HepG2 (cell line): ENCODE results near the gene VCAN. TPM values are rescaled to one million over a fixed set of nuclear protein-coding genes. Genes with fewer than 3 reads are reported as not detected.

Experiments used
- ATAC-seq: fragments of 200-7000 bp; cut with Tn5 transposase; 3 replicates; pipeline ENCODE4 v1.9.1; 2020; ENCODE audit warnings: mild to moderate bottlenecking, moderate library complexity
- BruUV-seq: library from RNA; stranded (reverse); fragments of 400-500 nt; replicated peaks from 2 replicates; lab custom pipeline; 2021; lab: Mats Ljungman, UMichigan
- CTCF ChIA-PET: fragments of 300-600 bp; formaldehyde crosslinking; extraction: SDS; loops from one replicate; lab custom pipeline; 2021; ENCODE audit warnings: low total read pairs, inconsistent platforms, low intra/inter-chr PET ratio; lab: Yijun Ruan, JAX
- POLR2A ChIA-PET: fragments of 350-600 bp; sonication (Branson Sonifier 250); formaldehyde crosslinking; loops from one replicate; lab custom pipeline; 2020; ENCODE audit warnings: antibody characterized with exemption, inconsistent platforms; lab: Yijun Ruan, JAX
- DNase-seq: peaks from one replicate; pipeline ENCODE4 v3.0.0-alpha.2; 2015; ENCODE audit warnings: low spot score
- FAIRE-seq: peaks from 3 replicates; lab custom pipeline; 2011; peaks lifted over from hg19 to GRCh38; lab: Jason Lieb, UNC
- H2AFZ ChIP-seq: one replicate; pipeline ENCODE4 v1.6.1; 2011; ENCODE audit warnings: low read length, inconsistent platforms
- H3K27ac ChIP-seq: fragments of 300-600 bp; 3 replicates; pipeline ENCODE4 v1.8.0; 2011; ENCODE audit warnings: mixed run types, mild to moderate bottlenecking, mixed read lengths, low read length, inconsistent platforms; ENCODE audit not compliant: insufficient read depth; ENCODE audit errors: extremely low read length
- H3K27me3 ChIP-seq, 2 experiments: fragments of 200-600 bp in 1 of 2; 2 replicates in 1 of 2; 3 replicates in 1 of 2; pipeline versions ENCODE4 v1.6.0 to v1.8.0; 2011; ENCODE audit warnings: low read length in 2 of 2, mild to moderate bottlenecking in 2 of 2, moderate library complexity in 2 of 2, inconsistent platforms in 1 of 2; ENCODE audit not compliant: insufficient read depth in 2 of 2, control insufficient read depth in 1 of 2
- H3K36me3 ChIP-seq, 2 experiments: fragments of 200-600 bp in 1 of 2; replicated peaks in 1 of 2; 2 replicates in 1 of 2; 3 replicates in 1 of 2; pipeline versions ENCODE4 v1.5.1 to v1.8.0; 2011; ENCODE audit warnings: low read length in 2 of 2, inconsistent platforms in 1 of 2; ENCODE audit not compliant: insufficient read depth in 2 of 2, control insufficient read depth in 1 of 2
- H3K4me1 ChIP-seq: 2 replicates; pipeline ENCODE4 v1.5.1; 2012; ENCODE audit warnings: low read length, inconsistent platforms; ENCODE audit not compliant: insufficient read depth
- H3K4me2 ChIP-seq: 2 replicates; pipeline ENCODE4 v1.6.0; 2011; ENCODE audit warnings: low read depth, low read length, inconsistent platforms
- H3K4me3 ChIP-seq, 3 experiments: fragments of 200-600 bp in 1 of 3; sonication (generic), shearing (Covaris generic) in 1 of 3; replicated peaks in 1 of 3; 2 replicates each; pipeline ENCODE4 v1.5.1; 2011 to 2016; ENCODE audit warnings: low read length in 3 of 3, inconsistent platforms in 2 of 3, low read depth in 2 of 3, mild to moderate bottlenecking in 2 of 3, control low read depth in 1 of 3, mixed read lengths in 1 of 3; ENCODE audit not compliant: insufficient read depth in 1 of 3
- H3K79me2 ChIP-seq: one replicate; pipeline ENCODE4 v1.6.1; 2011; ENCODE audit warnings: low read length, inconsistent platforms; ENCODE audit not compliant: insufficient read depth
- H3K9ac ChIP-seq: 2 replicates; pipeline ENCODE4 v1.6.0; 2011; ENCODE audit warnings: mild to moderate bottlenecking, low read depth, low read length, inconsistent platforms; ENCODE audit not compliant: insufficient read depth
- H3K9me3 ChIP-seq: 2 replicates; pipeline ENCODE4 v1.5.1; 2012; ENCODE audit warnings: mild to moderate bottlenecking, low read length
- H4K20me1 ChIP-seq: 2 replicates; pipeline ENCODE4 v1.6.0; 2011; ENCODE audit warnings: inconsistent platforms, mild to moderate bottlenecking, low read length, moderate library complexity; ENCODE audit not compliant: insufficient read depth
- KDM2A ChIP-seq: sonication (generic); formaldehyde crosslinking; IDR thresholded peaks from 2 replicates; pipeline ENCODE4 v1.4.0; 2020; ENCODE audit warnings: low read depth, missing genetic modification reagents, borderline replicate concordance
- MED13 ChIP-seq: sonication (generic); formaldehyde crosslinking; IDR thresholded peaks from 2 replicates; pipeline ENCODE4 v1.5.0; 2020; ENCODE audit warnings: missing genetic modification reagents
- PAF1 ChIP-seq: IDR thresholded peaks from 2 replicates; pipeline ENCODE4 v1.6.1; 2016; ENCODE audit warnings: missing genetic modification reagents, missing compliant biosample characterization
- TBX3 ChIP-seq: fragments of 450-650 bp; IDR thresholded peaks from 2 replicates; pipeline ENCODE4 v1.6.1; 2017; ENCODE audit warnings: antibody characterized with exemption, mild to moderate bottlenecking, inconsistent platforms, borderline replicate concordance
- ZBTB8A ChIP-seq: sonication (generic); formaldehyde crosslinking; IDR thresholded peaks from 2 replicates; pipeline ENCODE4 v1.4.0; 2020; ENCODE audit warnings: mild to moderate bottlenecking, low read depth, missing genetic modification reagents, borderline replicate concordance
- ZNF121 ChIP-seq: sonication (generic); formaldehyde crosslinking; IDR thresholded peaks from 2 replicates; pipeline ENCODE4 v1.5.0; 2020; ENCODE audit warnings: mild to moderate bottlenecking, missing genetic modification reagents
- ZNF572 ChIP-seq: sonication (generic); formaldehyde crosslinking; IDR thresholded peaks from 2 replicates; pipeline ENCODE4 v1.5.1; 2020; ENCODE audit warnings: mild to moderate bottlenecking, missing genetic modification reagents
- ZSCAN21 ChIP-seq: sonication (generic); formaldehyde crosslinking; IDR thresholded peaks from 2 replicates; pipeline ENCODE4 v1.8.0; 2022; ENCODE audit warnings: mild to moderate bottlenecking, missing genetic modification reagents, moderate library complexity, borderline replicate concordance
- WGBS: methylation state at CpG from one replicate; pipeline ENCODE4 v1.1.6; 2017; ENCODE audit warnings: low lambda C conversion rate; 5-methylcytosine and 5-hydroxymethylcytosine counted together
- in situ Hi-C: cut with HindIII; loops from 2 replicates; pipeline ENCODE4 v1.10.0; 2017; ENCODE audit warnings: low pct_unique_long_range_greater_than_20kb; ENCODE audit not compliant: extremely low pct_ligation_motif_present
- intact Hi-C: fragments of 100-400 bp; cut with micrococcal nuclease; formaldehyde crosslinking; loops from one replicate; pipeline ENCODE4 v1.10.0; 2022; ENCODE audit not compliant: unreplicated experiment
- polyA plus RNA-seq, 8 experiments: library from polyadenylated mRNA; depleted of rRNA in 3 of 8; stranded (reverse) in 7 of 8; unstranded in 1 of 8; fragments of >200 nt; fragmentation: Illumina TruSeq in 4 of 8; extraction: Trizol in 4 of 8; gene quantifications; 2 replicates each; pipeline versions ENCODE4 v1.2.1 to v1.2.3, GENCODE V29; 2011 to 2016; ENCODE audit warnings: low read depth in 4 of 8, missing spikeins in 1 of 8, mixed read lengths in 1 of 8; ENCODE audit not compliant: insufficient read depth in 1 of 8
- total RNA-seq, 5 experiments: library from RNA; depleted of rRNA; stranded (reverse); fragments of >200 nt; fragmentation: Illumina TruSeq; extraction: Trizol; gene quantifications; 2 replicates each; pipeline ENCODE4 v1.2.3, GENCODE V29; 2016; ENCODE audit warnings: low read depth in 1 of 5
- TF ChIP-seq, protein P1 (sequence below): sonication (generic); formaldehyde crosslinking; IDR thresholded peaks from 2 replicates; pipeline ENCODE4 v1.9.0; 2021; ENCODE audit warnings: missing genetic modification reagents, mild to moderate bottlenecking, borderline replicate concordance
- TF ChIP-seq, protein P2 (sequence below): sonication (generic); formaldehyde crosslinking; IDR thresholded peaks from 2 replicates; pipeline ENCODE4 v1.5.0; 2020; ENCODE audit warnings: mild to moderate bottlenecking, missing genetic modification reagents
- TF ChIP-seq, protein P3 (sequence below): IDR thresholded peaks from 2 replicates; pipeline ENCODE4 v1.6.1; 2016; ENCODE audit warnings: low read depth
- TF ChIP-seq, protein P4 (sequence below): sonication (generic); formaldehyde crosslinking; IDR thresholded peaks from 2 replicates; pipeline ENCODE4 v1.5.0; 2020; ENCODE audit warnings: mild to moderate bottlenecking, missing genetic modification reagents
- TF ChIP-seq, protein P5 (sequence below): sonication (generic); formaldehyde crosslinking; IDR thresholded peaks from 2 replicates; pipeline ENCODE4 v1.5.1; 2020; ENCODE audit warnings: missing genetic modification reagents, mild to moderate bottlenecking, borderline replicate concordance

Gene VCAN
- total and polyA plus RNA-seq, 2 of the 13 experiments (the other 11 are each of a cell fraction or from before 2014, with no cell fraction given) = 1.2 to 3.5 TPM

DNA sequence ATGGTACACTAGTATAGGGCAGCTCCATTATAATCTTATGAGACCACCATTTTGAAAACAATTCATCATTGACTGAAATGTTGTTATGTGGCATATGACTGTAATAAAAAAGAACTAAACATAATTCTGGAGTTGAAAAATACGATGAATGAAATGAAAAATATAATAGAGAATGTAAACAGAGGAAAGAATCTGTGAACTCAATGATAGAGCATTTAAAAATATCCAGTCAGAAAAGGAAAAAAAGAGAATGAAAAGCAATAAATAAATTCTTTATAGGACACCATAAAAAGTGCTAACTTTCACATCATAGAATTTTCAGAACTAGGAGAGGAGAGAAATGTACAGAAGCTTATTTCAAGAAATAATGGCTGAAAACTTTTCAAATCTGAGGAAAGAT, 17.6 kb upstream of the VCAN start:
- intact Hi-C loops (no loop called here), in situ Hi-C loops (no loop called here)
- Histone ChIP-seq H3K4me1 (no peaks in the 10 kb centered on the region), H4K20me1 (no peaks in the 10 kb centered on the region), H3K27ac (no peak overlapping the region), H3K27me3 (no peaks in the 10 kb centered on the region), H3K9ac (no peak overlapping the region), H3K79me2 (no peaks in the 10 kb centered on the region), H3K9me3 (peaks cover 19% of the 10 kb centered on the region; the same call in 1 of the 2 replicates), H3K4me3 (no peak overlapping the region), H3K4me2 (no peak overlapping the region), H3K36me3 (no peaks in the 10 kb centered on the region), H2AFZ (no peak overlapping the region)
- ATAC-seq (no peak), DNase-seq (no peak), FAIRE-seq (no peak)
- CTCF ChIA-PET = no interaction called here
- TF ChIP-seq ZNF572 (CRISPR knock-in tag) = no peak
- TF ChIP-seq, protein P1, sequence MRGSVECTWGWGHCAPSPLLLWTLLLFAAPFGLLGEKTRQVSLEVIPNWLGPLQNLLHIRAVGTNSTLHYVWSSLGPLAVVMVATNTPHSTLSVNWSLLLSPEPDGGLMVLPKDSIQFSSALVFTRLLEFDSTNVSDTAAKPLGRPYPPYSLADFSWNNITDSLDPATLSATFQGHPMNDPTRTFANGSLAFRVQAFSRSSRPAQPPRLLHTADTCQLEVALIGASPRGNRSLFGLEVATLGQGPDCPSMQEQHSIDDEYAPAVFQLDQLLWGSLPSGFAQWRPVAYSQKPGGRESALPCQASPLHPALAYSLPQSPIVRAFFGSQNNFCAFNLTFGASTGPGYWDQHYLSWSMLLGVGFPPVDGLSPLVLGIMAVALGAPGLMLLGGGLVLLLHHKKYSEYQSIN (CRISPR knock-in tag) = no peak
- no peak for TF ChIP-seq KDM2A (CRISPR knock-in tag)
- no peak for TF ChIP-seq ZNF121 (CRISPR knock-in tag)
- TF ChIP-seq, protein P2, sequence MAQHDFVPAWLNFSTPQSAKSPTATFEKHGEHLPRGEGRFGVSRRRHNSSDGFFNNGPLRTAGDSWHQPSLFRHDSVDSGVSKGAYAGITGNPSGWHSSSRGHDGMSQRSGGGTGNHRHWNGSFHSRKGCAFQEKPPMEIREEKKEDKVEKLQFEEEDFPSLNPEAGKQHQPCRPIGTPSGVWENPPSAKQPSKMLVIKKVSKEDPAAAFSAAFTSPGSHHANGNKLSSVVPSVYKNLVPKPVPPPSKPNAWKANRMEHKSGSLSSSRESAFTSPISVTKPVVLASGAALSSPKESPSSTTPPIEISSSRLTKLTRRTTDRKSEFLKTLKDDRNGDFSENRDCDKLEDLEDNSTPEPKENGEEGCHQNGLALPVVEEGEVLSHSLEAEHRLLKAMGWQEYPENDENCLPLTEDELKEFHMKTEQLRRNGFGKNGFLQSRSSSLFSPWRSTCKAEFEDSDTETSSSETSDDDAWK (CRISPR knock-in tag) = no peak
- TF ChIP-seq TBX3 = no peak
- TF ChIP-seq, protein P3, sequence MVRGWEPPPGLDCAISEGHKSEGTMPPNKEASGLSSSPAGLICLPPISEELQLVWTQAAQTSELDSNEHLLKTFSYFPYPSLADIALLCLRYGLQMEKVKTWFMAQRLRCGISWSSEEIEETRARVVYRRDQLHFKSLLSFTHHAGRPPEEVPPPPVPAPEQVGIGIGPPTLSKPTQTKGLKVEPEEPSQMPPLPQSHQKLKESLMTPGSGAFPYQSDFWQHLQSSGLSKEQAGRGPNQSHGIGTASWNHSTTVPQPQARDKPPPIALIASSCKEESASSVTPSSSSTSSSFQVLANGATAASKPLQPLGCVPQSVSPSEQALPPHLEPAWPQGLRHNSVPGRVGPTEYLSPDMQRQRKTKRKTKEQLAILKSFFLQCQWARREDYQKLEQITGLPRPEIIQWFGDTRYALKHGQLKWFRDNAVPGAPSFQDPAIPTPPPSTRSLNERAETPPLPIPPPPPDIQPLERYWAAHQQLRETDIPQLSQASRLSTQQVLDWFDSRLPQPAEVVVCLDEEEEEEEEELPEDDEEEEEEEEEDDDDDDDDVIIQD (CRISPR knock-in tag) = no peak
- no peak for TF ChIP-seq ZSCAN21 (CRISPR knock-in tag)
- TF ChIP-seq, protein P4, sequence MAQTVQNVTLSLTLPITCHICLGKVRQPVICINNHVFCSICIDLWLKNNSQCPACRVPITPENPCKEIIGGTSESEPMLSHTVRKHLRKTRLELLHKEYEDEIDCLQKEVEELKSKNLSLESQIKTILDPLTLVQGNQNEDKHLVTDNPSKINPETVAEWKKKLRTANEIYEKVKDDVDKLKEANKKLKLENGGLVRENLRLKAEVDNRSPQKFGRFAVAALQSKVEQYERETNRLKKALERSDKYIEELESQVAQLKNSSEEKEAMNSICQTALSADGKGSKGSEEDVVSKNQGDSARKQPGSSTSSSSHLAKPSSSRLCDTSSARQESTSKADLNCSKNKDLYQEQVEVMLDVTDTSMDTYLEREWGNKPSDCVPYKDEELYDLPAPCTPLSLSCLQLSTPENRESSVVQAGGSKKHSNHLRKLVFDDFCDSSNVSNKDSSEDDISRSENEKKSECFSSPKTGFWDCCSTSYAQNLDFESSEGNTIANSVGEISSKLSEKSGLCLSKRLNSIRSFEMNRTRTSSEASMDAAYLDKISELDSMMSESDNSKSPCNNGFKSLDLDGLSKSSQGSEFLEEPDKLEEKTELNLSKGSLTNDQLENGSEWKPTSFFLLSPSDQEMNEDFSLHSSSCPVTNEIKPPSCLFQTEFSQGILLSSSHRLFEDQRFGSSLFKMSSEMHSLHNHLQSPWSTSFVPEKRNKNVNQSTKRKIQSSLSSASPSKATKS (CRISPR knock-in tag) = no peak
- no peak for TF ChIP-seq PAF1 (CRISPR knock-in tag)
- TF ChIP-seq, protein P5, sequence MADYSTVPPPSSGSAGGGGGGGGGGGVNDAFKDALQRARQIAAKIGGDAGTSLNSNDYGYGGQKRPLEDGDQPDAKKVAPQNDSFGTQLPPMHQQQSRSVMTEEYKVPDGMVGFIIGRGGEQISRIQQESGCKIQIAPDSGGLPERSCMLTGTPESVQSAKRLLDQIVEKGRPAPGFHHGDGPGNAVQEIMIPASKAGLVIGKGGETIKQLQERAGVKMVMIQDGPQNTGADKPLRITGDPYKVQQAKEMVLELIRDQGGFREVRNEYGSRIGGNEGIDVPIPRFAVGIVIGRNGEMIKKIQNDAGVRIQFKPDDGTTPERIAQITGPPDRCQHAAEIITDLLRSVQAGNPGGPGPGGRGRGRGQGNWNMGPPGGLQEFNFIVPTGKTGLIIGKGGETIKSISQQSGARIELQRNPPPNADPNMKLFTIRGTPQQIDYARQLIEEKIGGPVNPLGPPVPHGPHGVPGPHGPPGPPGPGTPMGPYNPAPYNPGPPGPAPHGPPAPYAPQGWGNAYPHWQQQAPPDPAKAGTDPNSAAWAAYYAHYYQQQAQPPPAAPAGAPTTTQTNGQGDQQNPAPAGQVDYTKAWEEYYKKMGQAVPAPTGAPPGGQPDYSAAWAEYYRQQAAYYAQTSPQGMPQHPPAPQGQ = no peak
- TF ChIP-seq MED13 = no peak
- no peak for TF ChIP-seq ZBTB8A (CRISPR knock-in tag)
- BruUV-seq = no TSS peak
- 0% methylated on average over 1 of the region's 1 CpG for WGBS
- POLR2A ChIA-PET = no interaction called here
